ENCODE data around the gene LRRC28.

DNA sequence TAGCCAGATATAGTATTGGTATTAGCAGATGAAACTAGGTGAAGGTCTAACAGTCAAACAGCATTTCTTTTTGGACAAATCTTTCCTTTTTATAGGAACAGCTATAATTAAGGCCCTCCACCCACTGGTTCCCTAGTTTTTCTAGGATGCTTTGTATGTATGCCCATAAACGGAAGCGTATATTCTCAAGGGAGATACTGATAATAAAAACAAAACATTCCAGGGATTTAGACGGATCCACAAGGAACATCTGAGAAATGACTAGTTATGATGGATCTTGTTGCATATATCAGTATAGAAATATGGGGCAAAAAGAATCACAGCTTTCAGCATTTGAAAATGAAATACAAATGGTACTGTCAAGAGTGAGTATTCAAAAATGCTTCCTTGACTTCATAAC is 22.5 kb downstream of the LRRC28 start:
- TF ChIP-seq, protein P1, sequence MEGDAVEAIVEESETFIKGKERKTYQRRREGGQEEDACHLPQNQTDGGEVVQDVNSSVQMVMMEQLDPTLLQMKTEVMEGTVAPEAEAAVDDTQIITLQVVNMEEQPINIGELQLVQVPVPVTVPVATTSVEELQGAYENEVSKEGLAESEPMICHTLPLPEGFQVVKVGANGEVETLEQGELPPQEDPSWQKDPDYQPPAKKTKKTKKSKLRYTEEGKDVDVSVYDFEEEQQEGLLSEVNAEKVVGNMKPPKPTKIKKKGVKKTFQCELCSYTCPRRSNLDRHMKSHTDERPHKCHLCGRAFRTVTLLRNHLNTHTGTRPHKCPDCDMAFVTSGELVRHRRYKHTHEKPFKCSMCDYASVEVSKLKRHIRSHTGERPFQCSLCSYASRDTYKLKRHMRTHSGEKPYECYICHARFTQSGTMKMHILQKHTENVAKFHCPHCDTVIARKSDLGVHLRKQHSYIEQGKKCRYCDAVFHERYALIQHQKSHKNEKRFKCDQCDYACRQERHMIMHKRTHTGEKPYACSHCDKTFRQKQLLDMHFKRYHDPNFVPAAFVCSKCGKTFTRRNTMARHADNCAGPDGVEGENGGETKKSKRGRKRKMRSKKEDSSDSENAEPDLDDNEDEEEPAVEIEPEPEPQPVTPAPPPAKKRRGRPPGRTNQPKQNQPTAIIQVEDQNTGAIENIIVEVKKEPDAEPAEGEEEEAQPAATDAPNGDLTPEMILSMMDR (IDR thresholded peaks at IDR 0.05): no peak
- TF ChIP-seq POLR2A (IDR thresholded peaks at IDR 0.05): no peak

Measured in lower leg skin (tissue), 3 donors.